Measurements from ENCODE around the gene UQCRC1. TPM values are rescaled to one million over a fixed set of nuclear protein-coding genes. Genes with fewer than 3 reads are reported as not detected.
A peak's percentile ranks its signal among the peaks of the same experiment; 100 is the strongest.

Gene UQCRC1
- total and polyA plus RNA-seq, 2 donors (not counting 1 experiment from before 2014, with no cell fraction given), result 99.9 to 132 TPM

DNA sequence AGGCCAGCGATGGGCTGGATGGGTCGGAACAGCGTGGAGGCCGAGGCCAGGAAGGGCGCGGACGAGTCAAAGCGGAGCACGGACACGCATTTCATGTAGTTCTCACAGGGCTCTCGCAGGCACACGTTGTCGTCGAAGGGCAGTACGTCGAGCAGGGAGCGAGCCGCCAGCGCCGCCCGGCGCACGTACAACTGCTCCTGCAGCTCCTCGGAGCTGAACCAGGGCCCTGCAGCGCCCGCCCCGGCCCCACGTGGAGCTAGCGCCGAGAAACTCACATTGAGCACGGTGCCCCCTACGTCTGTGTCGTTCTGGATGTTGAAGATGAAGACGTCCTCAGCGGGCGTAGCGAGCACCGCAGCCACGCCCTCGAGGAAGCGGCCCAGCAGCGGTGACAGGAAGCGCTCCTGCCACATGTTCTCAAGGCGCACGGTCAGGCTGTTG, 47.4 kb upstream of the UQCRC1 start:
- Mint-ChIP-seq H3K9me3 (ENCODE audit: insufficient read depth) (no peaks in the 10 kb centered on the region), H3K4me3 (peak overlapping the region; percentile 78), H3K27me3 (peaks cover 9% of the 10 kb centered on the region), H3K4me1 (peaks cover 23% of the 10 kb centered on the region), H3K27ac (peak overlapping the region; percentile 73)
- Histone ChIP-seq H3K9me3 (ENCODE audit: control extremely low read depth in 1 of 3, control insufficient read depth in 2 of 3, insufficient read depth in 1 of 3, low read length in 2 of 3) (peaks cover 0 to 23% (median 0%) of the 10 kb centered on the region in 3 donors), H3K4me1 (ENCODE audit: control insufficient read depth in 2 of 2, insufficient read depth in 2 of 2, low read length in 2 of 2) (peaks cover 11 to 28% of the 10 kb centered on the region in 2 donors), H3K27ac (ENCODE audit: low read length in 2 of 2) (no peak overlapping the region), H3K36me3 (replicated peaks in 1 of 2; ENCODE audit: control extremely low read depth in 1 of 2, control insufficient read depth in 1 of 2, extremely low read depth in 1 of 2, insufficient read depth in 2 of 2, low read length in 1 of 2) (no peaks in the 10 kb centered on the region), H3K9ac (ENCODE audit: low read length) (peak overlapping the region; percentile 66), H3K4me3 (ENCODE audit: control extremely low read depth in 1 of 5, extremely low read depth in 1 of 5, insufficient read depth in 1 of 5, low read depth in 2 of 5, low read length in 4 of 5) (peak overlapping the region in 4 of 5 experiments; percentile 44 to 66 (median 62)), H2AFZ (ENCODE audit: insufficient read depth, low read depth, low read length, poor library complexity, severe bottlenecking) (peak overlapping the region; percentile 85), H3K79me2 (ENCODE audit: control insufficient read depth, insufficient read depth, low read length) (no peaks in the 10 kb centered on the region), H3K27me3 (replicated peaks in 1 of 4; ENCODE audit: control extremely low read depth in 1 of 4, control insufficient read depth in 3 of 4, insufficient read depth in 4 of 4, low read length in 3 of 4) (peaks cover 0 to 44% (median 6%) of the 10 kb centered on the region in 4 experiments), H3K4me2 (replicated peaks; ENCODE audit: low read depth, low read length, poor library complexity, severe bottlenecking) (peak overlapping the region; percentile 95), H4K20me1 (ENCODE audit: control insufficient read depth, insufficient read depth, low read length, poor library complexity, severe bottlenecking) (peaks cover 4% of the 10 kb centered on the region)
- ChIA-PET POLR2A (no interaction called here), CTCF (interaction anchor here (0.6 to 1.4 kb wide), 5 partner anchors 16 to 256 kb away, joined by 3 to 9 read pairs (median 3); no protein-coding TSS in a partner anchor)
- TF ChIP-seq, protein P1, sequence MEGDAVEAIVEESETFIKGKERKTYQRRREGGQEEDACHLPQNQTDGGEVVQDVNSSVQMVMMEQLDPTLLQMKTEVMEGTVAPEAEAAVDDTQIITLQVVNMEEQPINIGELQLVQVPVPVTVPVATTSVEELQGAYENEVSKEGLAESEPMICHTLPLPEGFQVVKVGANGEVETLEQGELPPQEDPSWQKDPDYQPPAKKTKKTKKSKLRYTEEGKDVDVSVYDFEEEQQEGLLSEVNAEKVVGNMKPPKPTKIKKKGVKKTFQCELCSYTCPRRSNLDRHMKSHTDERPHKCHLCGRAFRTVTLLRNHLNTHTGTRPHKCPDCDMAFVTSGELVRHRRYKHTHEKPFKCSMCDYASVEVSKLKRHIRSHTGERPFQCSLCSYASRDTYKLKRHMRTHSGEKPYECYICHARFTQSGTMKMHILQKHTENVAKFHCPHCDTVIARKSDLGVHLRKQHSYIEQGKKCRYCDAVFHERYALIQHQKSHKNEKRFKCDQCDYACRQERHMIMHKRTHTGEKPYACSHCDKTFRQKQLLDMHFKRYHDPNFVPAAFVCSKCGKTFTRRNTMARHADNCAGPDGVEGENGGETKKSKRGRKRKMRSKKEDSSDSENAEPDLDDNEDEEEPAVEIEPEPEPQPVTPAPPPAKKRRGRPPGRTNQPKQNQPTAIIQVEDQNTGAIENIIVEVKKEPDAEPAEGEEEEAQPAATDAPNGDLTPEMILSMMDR (IDR thresholded peaks at IDR 0.05), result no peak
- TF ChIP-seq EZH2 (IDR thresholded peaks at IDR 0.05; ENCODE audit: borderline replicate concordance, insufficient read depth, low read depth, low read length, poor library complexity, severe bottlenecking), result no peak
- DNase-seq, result no peak
- WGBS (ENCODE audit: insufficient coverage), result 55% methylated on average over 45 of the region's 45 CpGs
- intact Hi-C loops (cut with micrococcal nuclease), result loop anchor here (1.0 to 2.0 kb wide), 4 partner anchors 22 to 100 kb away; partner anchors contain the start of genes NCKIPSD, SLC26A6 and UQCRC1
- no peak for ATAC-seq (ENCODE audit: low read depth)
